Right cardiac atrium (tissue), 5 donors: ENCODE results near the gene ADAMTS6. TPM values are rescaled to one million over a fixed set of nuclear protein-coding genes. Genes with fewer than 3 reads are reported as not detected.

ENCODE experiments used
- ATAC-seq, 2 donors: fragments of 200-7000 bp; cut with Tn5 transposase; one replicate each; pipeline versions ENCODE4 v1.8.0 to v1.9.1; 2020; ENCODE audit warnings: moderate library complexity in 2 of 2, mild to moderate bottlenecking in 1 of 2
- DNase-seq, 3 donors: peaks; one replicate each; pipeline ENCODE4 v3.0.0-alpha.2; 2020
- H3K27ac ChIP-seq: one replicate; pipeline ENCODE4 v1.5.1; 2013; ENCODE audit warnings: mild to moderate bottlenecking, low read length, control low read depth, moderate library complexity
- H3K27me3 ChIP-seq: one replicate; pipeline ENCODE4 v1.6.1; 2013; ENCODE audit not compliant: control insufficient read depth, insufficient read depth
- H3K4me1 ChIP-seq: one replicate; pipeline ENCODE4 v1.6.1; 2013; ENCODE audit warnings: low read length; ENCODE audit not compliant: control insufficient read depth, insufficient read depth
- H3K4me3 ChIP-seq: one replicate; pipeline ENCODE4 v1.5.1; 2013; ENCODE audit warnings: low read length, control low read depth
- H3K9me3 ChIP-seq: one replicate; pipeline ENCODE4 v1.6.1; 2013; ENCODE audit warnings: low read length; ENCODE audit not compliant: control insufficient read depth
- WGBS: extraction: QIAGEN DNeasy Blood & Tissue Kit; methylation state at CpG from one replicate; pipeline ENCODE4 v1.1.7; 2013; 5-methylcytosine and 5-hydroxymethylcytosine counted together
- intact Hi-C, 4 donors: fragments of 100-400 bp; cut with DNase I; formaldehyde crosslinking; loops; one replicate each; pipeline versions ENCODE4 v1.11.0 to v1.14.0; 2022 to 2023
- polyA plus RNA-seq: library from polyadenylated mRNA; stranded (reverse); fragments of 200-250 nt; gene quantifications from one replicate; pipeline ENCODE4 v1.2.3, GENCODE V29; 2013
- total RNA-seq, 4 donors: library from RNA; stranded (reverse); fragmentation: NEBNext Ultra II Directional; extraction: Animal tissue kit (Norgen Biotek cat#: 25700); gene quantifications; one replicate each; pipeline ENCODE4 v1.2.1, GENCODE V29; 2021
- donor health status: healthy with polysubstance abuse.
- donor health status: DM: no; HTN: yes; CAD: no.
- donor health status: DM: no; HTN: no; CAD: no.
- donor health status: DM: no; HTN: yes; CAD: no; lungs with severe emphysema.
- donor health status: DM: yes; HTN: yes; CAD: no.

Gene ADAMTS6
- total and polyA plus RNA-seq, 5 donors: 0.29 to 1.8 (median 1.1) TPM

GRCh38 chr5:65173130-65173525, 308.6 kb downstream of the ADAMTS6 start:
- H3K4me1 ChIP-seq: no peaks in the 10 kb centered on the region
- no peak overlapping the region for H3K4me3 ChIP-seq
- no peak for ATAC-seq
- no peaks in the 10 kb centered on the region for H3K27me3 ChIP-seq
- intact Hi-C loops: no loop called here
- H3K9me3 ChIP-seq: no peaks in the 10 kb centered on the region
- 58% methylated on average over 5 of the region's 5 CpGs for WGBS
- no peak overlapping the region for H3K27ac ChIP-seq
- DNase-seq: no peak

GRCh38 chr5:65172486-65173129, 309.1 kb downstream of the ADAMTS6 start:
- Histone ChIP-seq H3K4me3 (no peak overlapping the region), H3K27ac (no peak overlapping the region), H3K27me3 (no peaks in the 10 kb centered on the region), H3K4me1 (no peaks in the 10 kb centered on the region), H3K9me3 (no peaks in the 10 kb centered on the region)
- DNase-seq (no peak), ATAC-seq (no peak)
- intact Hi-C loops: no loop called here
- 76% methylated on average over 9 of the region's 9 CpGs for WGBS

GRCh38 chr5:65171645-65172044, 310.1 kb downstream of the ADAMTS6 start:
- H3K9me3 ChIP-seq: no peaks in the 10 kb centered on the region
- no peaks in the 10 kb centered on the region for H3K27me3 ChIP-seq
- no peaks in the 10 kb centered on the region for H3K4me1 ChIP-seq
- H3K4me3 ChIP-seq: no peak overlapping the region
- H3K27ac ChIP-seq: no peak overlapping the region
- DNase-seq (no peak), ATAC-seq (no peak)
- WGBS: 77% methylated on average over 4 of the region's 4 CpGs
- intact Hi-C loops: no loop called here

GRCh38 chr5:65163698-65164097, 318.0 kb downstream of the ADAMTS6 start:
- intact Hi-C loops: no loop called here
- H3K27me3 ChIP-seq: no peaks in the 10 kb centered on the region
- H3K9me3 ChIP-seq: no peaks in the 10 kb centered on the region
- H3K4me1 ChIP-seq: no peaks in the 10 kb centered on the region
- H3K4me3 ChIP-seq: no peak overlapping the region
- no peak overlapping the region for H3K27ac ChIP-seq
- no peak for ATAC-seq
- DNase-seq: no peak
- 91% methylated on average over 10 of the region's 10 CpGs for WGBS

GRCh38 chr5:65161655-65162054, 320.1 kb downstream of the ADAMTS6 start:
- intact Hi-C loops: no loop called here
- no peak overlapping the region for H3K4me3 ChIP-seq
- no peak for ATAC-seq
- H3K27ac ChIP-seq: no peak overlapping the region
- H3K9me3 ChIP-seq: no peaks in the 10 kb centered on the region
- DNase-seq: no peak
- H3K27me3 ChIP-seq: no peaks in the 10 kb centered on the region
- H3K4me1 ChIP-seq: peaks cover 1% of the 10 kb centered on the region
- WGBS: 80% methylated on average over 1 of the region's 1 CpG

- Histone ChIP-seq H3K9me3 (no peaks in the 10 kb centered on the region), H3K27ac (no peak overlapping the region), H3K4me1 (peaks cover 1% of the 10 kb centered on the region), H3K27me3 (no peaks in the 10 kb centered on the region), H3K4me3 (no peak overlapping the region)
- WGBS: 77% methylated on average over 4 of the region's 4 CpGs
- DNase-seq: no peak
- intact Hi-C loops: no loop called here
- ATAC-seq: no peak
Observed at GRCh38 chr5:65157906-65158603, 323.7 kb downstream of the ADAMTS6 start.

- Histone ChIP-seq H3K9me3 (no peaks in the 10 kb centered on the region), H3K4me1 (peaks cover 1% of the 10 kb centered on the region), H3K4me3 (no peak overlapping the region), H3K27ac (no peak overlapping the region), H3K27me3 (no peaks in the 10 kb centered on the region)
- no peak for ATAC-seq
- intact Hi-C loops: no loop called here
- DNase-seq: no peak
- 68% methylated on average over 2 of the region's 2 CpGs for WGBS
Observed at GRCh38 chr5:65156933-65157332, 324.8 kb downstream of the ADAMTS6 start.

GRCh38 chr5:65152131-65152530, 329.6 kb downstream of the ADAMTS6 start:
- ATAC-seq (no peak), DNase-seq (no peak)
- Histone ChIP-seq H3K4me1 (no peaks in the 10 kb centered on the region), H3K27me3 (no peaks in the 10 kb centered on the region), H3K9me3 (no peaks in the 10 kb centered on the region), H3K27ac (no peak overlapping the region), H3K4me3 (no peak overlapping the region)
- intact Hi-C loops: no loop called here
- WGBS: 76% methylated on average over 2 of the region's 2 CpGs

GRCh38 chr5:65151614-65152013, 330.1 kb downstream of the ADAMTS6 start:
- intact Hi-C loops: no loop called here
- H3K9me3 ChIP-seq: no peaks in the 10 kb centered on the region
- no peak overlapping the region for H3K27ac ChIP-seq
- ATAC-seq (no peak), DNase-seq (no peak)
- 61% methylated on average over 5 of the region's 5 CpGs for WGBS
- no peak overlapping the region for H3K4me3 ChIP-seq
- H3K27me3 ChIP-seq: no peaks in the 10 kb centered on the region
- H3K4me1 ChIP-seq: no peaks in the 10 kb centered on the region

- no peaks in the 10 kb centered on the region for H3K4me1 ChIP-seq
- intact Hi-C loops: no loop called here
- WGBS: 58% methylated on average over 6 of the region's 6 CpGs
- no peak overlapping the region for H3K4me3 ChIP-seq
- no peak overlapping the region for H3K27ac ChIP-seq
- ATAC-seq (no peak), DNase-seq (no peak)
- H3K9me3 ChIP-seq: no peaks in the 10 kb centered on the region
- no peaks in the 10 kb centered on the region for H3K27me3 ChIP-seq
Observed at GRCh38 chr5:65150599-65151304, 331.0 kb downstream of the ADAMTS6 start.

- ATAC-seq (no peak), DNase-seq (no peak)
- H3K4me3 ChIP-seq: no peak overlapping the region
- intact Hi-C loops: no loop called here
- H3K27me3 ChIP-seq: no peaks in the 10 kb centered on the region
- no peak overlapping the region for H3K27ac ChIP-seq
- H3K4me1 ChIP-seq: no peaks in the 10 kb centered on the region
- WGBS: 93% methylated on average over 2 of the region's 2 CpGs
- H3K9me3 ChIP-seq: no peaks in the 10 kb centered on the region
Observed at GRCh38 chr5:65149827-65150226, 331.9 kb downstream of the ADAMTS6 start.
